ENCODE data around the gene ZBTB5. TPM values are rescaled to one million over a fixed set of nuclear protein-coding genes. Genes with fewer than 3 reads are reported as not detected.

The ZBTB5 gene
- total and polyA plus RNA-seq, 9 of the 15 experiments (the other 6 are each of a cell fraction or from before 2014, with no cell fraction given), result 2.3 to 43.2 (median 15.5) TPM

GRCh38 chr9:37392272-37392671, 73.0 kb downstream of the ZBTB5 start (continued):
- TF ChIP-seq ZNF398 (CRISPR knock-in tag; IDR thresholded peaks at IDR 0.05), result no peak
- no peak for TF ChIP-seq ZC3H11A (IDR thresholded peaks at IDR 0.05; ENCODE audit: low read depth, low read length)
- no peak for TF ChIP-seq SIRT6 (IDR thresholded peaks at IDR 0.05; ENCODE audit: low read depth, low read length)
- TF ChIP-seq STAT5A (IDR thresholded peaks at IDR 0.05; ENCODE audit: borderline replicate concordance, low read length), result no peak
- no peak for TF ChIP-seq CHD4 (IDR thresholded peaks at IDR 0.05; ENCODE audit: insufficient read depth, insufficient replicate concordance, low read depth, low read length, poor library complexity, severe bottlenecking)
- TF ChIP-seq NCOA4 (IDR thresholded peaks at IDR 0.05; ENCODE audit: partially characterized antibody), result no peak
- no peak for TF ChIP-seq IFI16 (CRISPR knock-in tag; IDR thresholded peaks at IDR 0.05)
- TF ChIP-seq ZKSCAN1 (IDR thresholded peaks at IDR 0.05; ENCODE audit: low read depth, low read length), result no peak
- TF ChIP-seq ZNF24 (IDR thresholded peaks at IDR 0.05), result no peak
- TF ChIP-seq ETV5 (CRISPR knock-in tag; IDR thresholded peaks at IDR 0.05; ENCODE audit: low read depth), result no peak
- peak; percentile 44; the same call in 1 of the 2 replicates for TF ChIP-seq NR2C1 (IDR thresholded peaks at IDR 0.05)
- TF ChIP-seq NR2C1 (tag; IDR thresholded peaks at IDR 0.05), result peak; percentile 57; the same call in 1 of the 2 replicates
- TF ChIP-seq PCBP1 (IDR thresholded peaks at IDR 0.05; ENCODE audit: low read depth, low read length, poor library complexity, severe bottlenecking), result no peak
- no peak for TF ChIP-seq ZBTB12 (CRISPR knock-in tag; IDR thresholded peaks at IDR 0.05)
- no peak for TF ChIP-seq TAF1 (IDR thresholded peaks at IDR 0.05; ENCODE audit: control insufficient read depth, extremely low read depth, insufficient read depth, low read length, severe bottlenecking)
- TF ChIP-seq MEF2D (tag; conservative IDR thresholded peaks at IDR 0.05; ENCODE audit: low read depth), result no peak
- TF ChIP-seq ZNF668 (CRISPR knock-in tag; IDR thresholded peaks at IDR 0.05), result no peak
- TF ChIP-seq ETV6 (IDR thresholded peaks at IDR 0.05; ENCODE audit: borderline replicate concordance in 1 of 2, low read depth in 2 of 2, low read length in 1 of 2), result no peak
- TF ChIP-seq ETV6 (CRISPR knock-in tag; IDR thresholded peaks at IDR 0.05; ENCODE audit: borderline replicate concordance), result no peak
- no peak for TF ChIP-seq ZNF586 (CRISPR knock-in tag; conservative IDR thresholded peaks at IDR 0.05)
- TF ChIP-seq MAX (CRISPR knock-in tag; IDR thresholded peaks at IDR 0.05), result peak; percentile 42; the same call in 1 of the 2 replicates
- TF ChIP-seq SAFB2 (IDR thresholded peaks at IDR 0.05; ENCODE audit: borderline replicate concordance, low read depth, low read length, severe bottlenecking), result no peak

Measured in K562 (cell line).